Measurements from ENCODE around the gene CRYGS. TPM values are rescaled to one million over a fixed set of nuclear protein-coding genes. Genes with fewer than 3 reads are reported as not detected.

The CRYGS gene
- total and polyA plus RNA-seq, 2 experiments from 2014 or later, result 0.76 to 1.3 TPM

GRCh38 chr3:186520431-186520830 lies 23.7 kb downstream of the CRYGS start:
- Histone ChIP-seq H2AFZ (no peak overlapping the region), H3K79me2 (ENCODE audit: insufficient read depth) (no peaks in the 10 kb centered on the region)
- WGBS, 2 experiments (ENCODE audit: low coverage in 1 of 2, low lambda C conversion rate in 2 of 2, missing lambda C conversion rate in 2 of 2), result 25 to 28% methylated on average over 5 of the region's 5 CpGs

GRCh38 chr3:186519021-186519658 lies 25.0 kb downstream of the CRYGS start:
- Histone ChIP-seq H3K9ac (no peak overlapping the region), H3K36me3 (ENCODE audit: low read depth) (no peaks in the 10 kb centered on the region), H2AFZ (no peak overlapping the region), H3K4me3 (no peak overlapping the region), H3K9me2 (ENCODE audit: insufficient read depth) (no peaks in the 10 kb centered on the region), H3F3A (ENCODE audit: insufficient read depth) (no peaks in the 10 kb centered on the region), H3K27me3 (replicated peaks; ENCODE audit: insufficient read depth) (peaks cover 42% of the 10 kb centered on the region), H3K4me2 (ENCODE audit: unreplicated experiment) (no peak overlapping the region), H4K20me1 (ENCODE audit: insufficient read depth) (no peaks in the 10 kb centered on the region), H3K27ac (no peak overlapping the region), H3K4me1 (ENCODE audit: insufficient read depth) (no peaks in the 10 kb centered on the region), H3K9me3 (ENCODE audit: low read depth) (no peaks in the 10 kb centered on the region), H3K79me2 (ENCODE audit: insufficient read depth) (no peaks in the 10 kb centered on the region)
- in situ Hi-C loops (cut with MboI), result no loop called here
- WGBS, 2 experiments (ENCODE audit: low coverage in 1 of 2, low lambda C conversion rate in 2 of 2, missing lambda C conversion rate in 2 of 2), result 35 to 40% methylated on average over 6 of the region's 6 CpGs
- DNase-seq, result no peak
- TF ChIP-seq EZH2phosphoT487 (IDR thresholded peaks at IDR 0.05; ENCODE audit: insufficient read depth, low read depth), result no peak
- no peak for TF ChIP-seq EZH2 (IDR thresholded peaks at IDR 0.05; ENCODE audit: insufficient read depth, poor library complexity, severe bottlenecking)

More at GRCh38 chr3:186520431-186520830, 23.7 kb downstream of the CRYGS start:
- TF ChIP-seq EZH2 (IDR thresholded peaks at IDR 0.05; ENCODE audit: insufficient read depth, poor library complexity, severe bottlenecking) (no peak), EZH2phosphoT487 (IDR thresholded peaks at IDR 0.05; ENCODE audit: insufficient read depth, low read depth) (no peak)
- Histone ChIP-seq H3K4me2 (ENCODE audit: unreplicated experiment) (no peak overlapping the region), H4K20me1 (ENCODE audit: insufficient read depth) (no peaks in the 10 kb centered on the region), H3K27ac (no peak overlapping the region), H3K9me2 (ENCODE audit: insufficient read depth) (no peaks in the 10 kb centered on the region), H3K9ac (no peak overlapping the region), H3F3A (ENCODE audit: insufficient read depth) (no peaks in the 10 kb centered on the region), H3K9me3 (ENCODE audit: low read depth) (no peaks in the 10 kb centered on the region), H3K4me3 (no peak overlapping the region), H3K4me1 (ENCODE audit: insufficient read depth) (no peaks in the 10 kb centered on the region), H3K27me3 (replicated peaks; ENCODE audit: insufficient read depth) (peaks cover 46% of the 10 kb centered on the region), H3K36me3 (ENCODE audit: low read depth) (no peaks in the 10 kb centered on the region)
- DNase-seq, result no peak
- in situ Hi-C loops (cut with MboI), result no loop called here

DNA sequence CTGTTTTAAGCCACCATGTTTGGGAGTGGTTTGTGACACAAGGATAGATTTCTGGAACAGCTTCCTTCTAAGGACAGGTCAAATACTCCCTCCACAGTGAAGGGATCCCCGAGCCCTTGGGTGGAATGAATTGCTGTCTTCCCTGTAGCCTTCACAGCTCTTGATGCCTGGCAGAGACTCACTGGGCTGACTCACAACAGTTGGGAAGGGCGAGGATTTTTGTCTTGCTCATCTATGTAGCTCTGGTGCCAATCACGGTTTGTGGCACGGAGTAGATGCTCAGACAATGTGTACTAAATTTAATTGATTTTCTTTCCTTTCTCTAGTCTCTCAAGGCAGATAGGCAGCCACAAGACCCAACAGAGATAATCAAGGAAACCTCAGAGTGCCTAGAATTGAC lies 27.0 kb downstream of the CRYGS start:
- no peak overlapping the region for H3K4me3 ChIP-seq
- no peak overlapping the region for H3K27ac ChIP-seq
- WGBS, 2 experiments (ENCODE audit: low coverage in 1 of 2, low lambda C conversion rate in 2 of 2, missing lambda C conversion rate in 2 of 2), result 31 to 45% methylated on average over 4 of the region's 4 CpGs
- no peaks in the 10 kb centered on the region for H3K36me3 ChIP-seq (ENCODE audit: low read depth)
- no peaks in the 10 kb centered on the region for H4K20me1 ChIP-seq (ENCODE audit: insufficient read depth)
- no peaks in the 10 kb centered on the region for H3K4me1 ChIP-seq (ENCODE audit: insufficient read depth)
- no peak for TF ChIP-seq EZH2 (IDR thresholded peaks at IDR 0.05; ENCODE audit: insufficient read depth, poor library complexity, severe bottlenecking)
- no peak for TF ChIP-seq EZH2phosphoT487 (IDR thresholded peaks at IDR 0.05; ENCODE audit: insufficient read depth, low read depth)
- H3K4me2 ChIP-seq (ENCODE audit: unreplicated experiment), result no peak overlapping the region
- no peak overlapping the region for H2AFZ ChIP-seq
- H3K9ac ChIP-seq, result no peak overlapping the region
- in situ Hi-C loops (cut with MboI), result no loop called here
- H3K79me2 ChIP-seq (ENCODE audit: insufficient read depth), result no peaks in the 10 kb centered on the region
- no peaks in the 10 kb centered on the region for H3K9me2 ChIP-seq (ENCODE audit: insufficient read depth)
- DNase-seq, result peak; percentile 23
- H3F3A ChIP-seq (ENCODE audit: insufficient read depth), result no peaks in the 10 kb centered on the region
- H3K27me3 ChIP-seq (replicated peaks; ENCODE audit: insufficient read depth), result peaks cover 41% of the 10 kb centered on the region
- H3K9me3 ChIP-seq (ENCODE audit: low read depth), result no peaks in the 10 kb centered on the region

DNA sequence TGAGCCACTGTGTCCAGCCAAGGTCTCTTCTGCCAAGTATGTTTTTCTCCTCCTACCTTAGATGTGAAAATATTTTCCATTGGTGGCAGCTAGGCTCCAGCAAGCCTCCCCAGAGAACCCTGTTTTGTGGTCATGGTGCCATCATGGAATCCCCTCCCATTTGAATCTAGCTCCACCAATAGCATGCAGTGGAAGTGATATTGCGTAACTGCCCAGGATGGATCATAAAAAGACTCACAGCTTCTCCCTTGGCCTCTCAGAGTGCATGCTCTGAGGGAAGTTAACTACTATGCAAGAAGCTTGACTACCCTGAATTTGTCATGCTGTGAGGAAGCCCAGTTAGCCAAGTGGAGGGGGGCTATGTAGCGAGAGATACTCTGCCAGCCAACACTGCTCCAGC lies 27.5 kb downstream of the CRYGS start:
- Histone ChIP-seq H3F3A (ENCODE audit: insufficient read depth) (no peaks in the 10 kb centered on the region), H3K36me3 (ENCODE audit: low read depth) (no peaks in the 10 kb centered on the region), H3K27me3 (replicated peaks; ENCODE audit: insufficient read depth) (peaks cover 41% of the 10 kb centered on the region), H3K9ac (no peak overlapping the region), H3K4me1 (ENCODE audit: insufficient read depth) (no peaks in the 10 kb centered on the region), H3K9me3 (ENCODE audit: low read depth) (no peaks in the 10 kb centered on the region), H3K79me2 (ENCODE audit: insufficient read depth) (no peaks in the 10 kb centered on the region), H3K27ac (no peak overlapping the region), H3K4me3 (no peak overlapping the region), H2AFZ (no peak overlapping the region), H3K9me2 (ENCODE audit: insufficient read depth) (no peaks in the 10 kb centered on the region), H4K20me1 (ENCODE audit: insufficient read depth) (no peaks in the 10 kb centered on the region), H3K4me2 (ENCODE audit: unreplicated experiment) (no peak overlapping the region)
- TF ChIP-seq EZH2 (IDR thresholded peaks at IDR 0.05; ENCODE audit: insufficient read depth, poor library complexity, severe bottlenecking) (no peak), EZH2phosphoT487 (IDR thresholded peaks at IDR 0.05; ENCODE audit: insufficient read depth, low read depth) (no peak)
- in situ Hi-C loops (cut with MboI), result no loop called here
- 39 to 58% methylated on average over 2 of the region's 2 CpGs for WGBS, 2 experiments (ENCODE audit: low coverage in 1 of 2, low lambda C conversion rate in 2 of 2, missing lambda C conversion rate in 2 of 2)
- no peak for DNase-seq
